HG03139 (cell line): ENCODE data around the gene CAPN8.
"Not testable (repeated sequence)": the region's sequence is repeated elsewhere in the genome, so short reads cannot be mapped to it uniquely, and the experiment has no call there.

Experiments used
- ATAC-seq: cut with Tn5 transposase; IDR thresholded peaks from one replicate; pipeline ENCODE4 v1.9.1; 2021; ENCODE audit not compliant: unreplicated experiment

Gene CAPN8

GRCh38 chr1:223534677-223535076 lies 130.8 kb downstream of the CAPN8 start:
- ATAC-seq: no peak

GRCh38 chr1:223533708-223534107 lies 131.8 kb downstream of the CAPN8 start:
- no peak for ATAC-seq

GRCh38 chr1:223531742-223532341 lies 133.7 kb downstream of the CAPN8 start:
- no peak for ATAC-seq

- no peak for ATAC-seq
Measured at GRCh38 chr1:223525957-223526356, 139.5 kb downstream of the CAPN8 start.

GRCh38 chr1:223525546-223525945 lies 140.0 kb downstream of the CAPN8 start:
- ATAC-seq: no peak

- ATAC-seq: no peak
Measured at GRCh38 chr1:223524930-223525451, 140.5 kb downstream of the CAPN8 start.

- no peak for ATAC-seq
Measured at GRCh38 chr1:223521150-223521549, 144.4 kb downstream of the CAPN8 start.

GRCh38 chr1:223520200-223520599 lies 145.3 kb downstream of the CAPN8 start:
- no peak for ATAC-seq

GRCh38 chr1:223519116-223519515 lies 146.4 kb downstream of the CAPN8 start:
- ATAC-seq: no peak

- ATAC-seq: not testable (repeated sequence)
Measured at GRCh38 chr1:223518553-223518952, 146.9 kb downstream of the CAPN8 start.

- no peak for ATAC-seq
Measured at GRCh38 chr1:223515926-223516325, 149.6 kb downstream of the CAPN8 start.

GRCh38 chr1:223515421-223515820 lies 150.1 kb downstream of the CAPN8 start:
- no peak for ATAC-seq

- no peak for ATAC-seq
Measured at GRCh38 chr1:223514644-223515043, 150.9 kb downstream of the CAPN8 start.

GRCh38 chr1:223513309-223513708 lies 152.2 kb downstream of the CAPN8 start:
- ATAC-seq: no peak

GRCh38 chr1:223512057-223512456 lies 153.4 kb downstream of the CAPN8 start:
- ATAC-seq: no peak

- no peak for ATAC-seq
Measured at GRCh38 chr1:223508796-223509195, 156.7 kb downstream of the CAPN8 start.

- no peak for ATAC-seq
Measured at GRCh38 chr1:223504741-223505140, 160.8 kb downstream of the CAPN8 start.

GRCh38 chr1:223503348-223503747 lies 162.2 kb downstream of the CAPN8 start:
- ATAC-seq: no peak

GRCh38 chr1:223500560-223501425 lies 164.7 kb downstream of the CAPN8 start:
- ATAC-seq: no peak

GRCh38 chr1:223496883-223497282 lies 168.6 kb downstream of the CAPN8 start:
- no peak for ATAC-seq

- no peak for ATAC-seq
Measured at GRCh38 chr1:223494926-223495645, 170.4 kb downstream of the CAPN8 start.

GRCh38 chr1:223492044-223492443 lies 173.5 kb downstream of the CAPN8 start:
- no peak for ATAC-seq
